Ovary (tissue), 9 donors: Measurements from ENCODE around the gene PYGL. TPM values are rescaled to one million over a fixed set of nuclear protein-coding genes. Genes with fewer than 3 reads are reported as not detected.
"Not testable (repeated sequence)": the region's sequence is repeated elsewhere in the genome, so short reads cannot be mapped to it uniquely, and the experiment has no call there.

ENCODE experiments used
- DNase-seq, 5 donors: peaks; one replicate each; pipeline ENCODE4 v3.0.0-alpha.2; 2019 to 2020
- H3K27ac ChIP-seq, 2 donors: fragments of 200-600 bp; one replicate each; pipeline versions ENCODE4 v1.5.1 to v1.8.0; 2019 to 2022
- H3K27me3 ChIP-seq: fragments of 200-600 bp; one replicate; pipeline ENCODE4 v1.8.0; 2022
- H3K36me3 ChIP-seq: fragments of 200-600 bp; sonication (generic); one replicate; pipeline ENCODE4 v1.5.1; 2019
- H3K4me1 ChIP-seq: one replicate; pipeline ENCODE4 v1.8.1; 2013; ENCODE audit warnings: mild to moderate bottlenecking, moderate library complexity; ENCODE audit not compliant: insufficient read depth
- H3K4me3 ChIP-seq: fragments of 200-600 bp; sonication (generic); one replicate; pipeline ENCODE4 v1.5.1; 2017
- H3K9me3 ChIP-seq, 2 donors: fragments of 200-600 bp in 1 of 2; sonication (generic) in 1 of 2; one replicate each; pipeline versions ENCODE4 v1.5.1 to v1.8.1; 2013 to 2019; ENCODE audit warnings: mild to moderate bottlenecking in 1 of 2, moderate library complexity in 1 of 2
- EP300 ChIP-seq: sonication (generic); formaldehyde crosslinking; IDR thresholded peaks from one replicate; pipeline ENCODE4 v1.6.1; 2017; ENCODE audit warnings: antibody characterized with exemption
- POLR2A ChIP-seq: fragments of 450-650 bp; IDR thresholded peaks from one replicate; pipeline ENCODE4 v1.6.1; 2017; ENCODE audit warnings: antibody characterized with exemption, mild to moderate bottlenecking, moderate library complexity
- WGBS, 3 donors: extraction: QIAGEN DNeasy Blood & Tissue Kit in 1 of 3; methylation state at CpG; one replicate each; pipeline versions ENCODE4 v1.1.5 to v1.1.7; 2013 to 2017; 5-methylcytosine and 5-hydroxymethylcytosine counted together
- intact Hi-C, 4 donors: fragments of 100-400 bp; cut with DNase I; formaldehyde crosslinking; loops; one replicate each; pipeline versions ENCODE4 v1.11.0 to v1.15.1; 2022 to 2023
- polyA plus RNA-seq, 2 donors: library from polyadenylated mRNA; stranded (reverse); fragments of 200-250 nt in 1 of 2; fragments of 350-450 nt in 1 of 2; fragmentation: Illumina TruSeq in 1 of 2; extraction: RNeasy Lipid Tissue Mini Kit (QIAGEN cat#74804) in 1 of 2; gene quantifications; one replicate each; pipeline ENCODE4 v1.2.3, GENCODE V29; 2013 to 2014
- total RNA-seq, 7 donors: library from RNA; depleted of rRNA in 2 of 7; stranded (reverse); fragments of >200 nt in 2 of 7; fragmentation: NEBNext Ultra II Directional in 3 of 7; extraction: Animal tissue kit (Norgen Biotek cat#: 25700) in 3 of 7; gene quantifications; one replicate each; pipeline versions ENCODE4 v1.1.0 to v1.2.4, GENCODE V29; 2016 to 2023
- TF ChIP-seq, protein P1 (sequence below), 3 donors: fragments of 450-650 bp in 2 of 3; fragments of 200-600 bp in 1 of 3; IDR thresholded peaks; one replicate each; pipeline versions ENCODE4 v1.5.1 to v1.8.0; 2016 to 2022; ENCODE audit warnings: antibody characterized with exemption in 3 of 3, mild to moderate bottlenecking in 1 of 3
- donor health status: DM: no; HTN: no; CAD: no; lungs with moderate emphysema.
- donor health status: DM: no; HTN: no; CAD: no.
- donor health status: Bipolar disorder and iron deficiency.
- donor health status: DM: yes; HTN: yes; CAD: no.
- donor health status: DM: no; HTN: no; CAD: no.
- donor health status: DM: yes; HTN: yes; CAD: no.

Gene PYGL
- total and polyA plus RNA-seq, 9 donors = 19.6 to 53.7 (median 32.6) TPM

DNA sequence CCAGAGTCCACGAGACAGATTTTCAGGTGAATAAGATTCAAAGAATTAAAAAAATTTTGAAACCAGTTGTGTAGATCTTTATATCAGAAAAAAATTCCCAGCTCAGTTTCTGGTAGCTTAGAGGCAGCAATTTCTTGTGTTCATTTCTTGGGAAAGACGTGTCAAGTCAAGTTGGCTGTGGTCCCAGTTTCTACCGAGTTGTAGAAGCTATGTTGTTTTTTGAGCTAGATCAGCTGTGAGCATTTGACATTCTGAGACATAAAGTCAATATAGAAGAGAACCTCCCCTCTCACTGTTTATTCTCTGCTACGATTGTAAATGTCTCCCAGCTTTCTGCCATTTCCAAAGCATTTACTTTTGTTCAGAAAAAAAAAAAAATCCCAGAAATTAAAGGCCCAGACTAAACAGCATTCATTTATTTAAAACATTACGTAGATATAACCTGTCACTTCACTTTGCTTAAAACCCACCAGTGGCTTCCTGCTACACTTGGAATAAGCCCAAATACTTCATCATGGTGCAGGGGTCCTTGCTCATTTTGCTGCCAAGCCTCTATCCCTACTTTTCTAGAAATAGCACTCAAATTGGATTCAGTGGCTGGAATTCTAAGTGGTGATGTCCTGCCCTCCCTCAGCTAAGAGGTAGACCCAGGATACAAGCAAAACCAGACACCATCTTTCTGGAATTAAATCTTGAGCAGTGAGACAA lies 20.6 kb upstream of the PYGL start:
- peak in 4 of 5 donors; percentile 33 to 73 (median 69) for DNase-seq
- H3K27ac ChIP-seq = no peak overlapping the region
- 8 to 12% (median 9%) methylated on average over 5 of the region's 5 CpGs for WGBS, 3 donors
- H3K27me3 ChIP-seq = no peaks in the 10 kb centered on the region
- intact Hi-C loops = no loop called here
- H3K4me1 ChIP-seq = peaks cover 2% of the 10 kb centered on the region
- no peaks in the 10 kb centered on the region for H3K36me3 ChIP-seq
- TF ChIP-seq POLR2A = no peak
- TF ChIP-seq, protein P1, sequence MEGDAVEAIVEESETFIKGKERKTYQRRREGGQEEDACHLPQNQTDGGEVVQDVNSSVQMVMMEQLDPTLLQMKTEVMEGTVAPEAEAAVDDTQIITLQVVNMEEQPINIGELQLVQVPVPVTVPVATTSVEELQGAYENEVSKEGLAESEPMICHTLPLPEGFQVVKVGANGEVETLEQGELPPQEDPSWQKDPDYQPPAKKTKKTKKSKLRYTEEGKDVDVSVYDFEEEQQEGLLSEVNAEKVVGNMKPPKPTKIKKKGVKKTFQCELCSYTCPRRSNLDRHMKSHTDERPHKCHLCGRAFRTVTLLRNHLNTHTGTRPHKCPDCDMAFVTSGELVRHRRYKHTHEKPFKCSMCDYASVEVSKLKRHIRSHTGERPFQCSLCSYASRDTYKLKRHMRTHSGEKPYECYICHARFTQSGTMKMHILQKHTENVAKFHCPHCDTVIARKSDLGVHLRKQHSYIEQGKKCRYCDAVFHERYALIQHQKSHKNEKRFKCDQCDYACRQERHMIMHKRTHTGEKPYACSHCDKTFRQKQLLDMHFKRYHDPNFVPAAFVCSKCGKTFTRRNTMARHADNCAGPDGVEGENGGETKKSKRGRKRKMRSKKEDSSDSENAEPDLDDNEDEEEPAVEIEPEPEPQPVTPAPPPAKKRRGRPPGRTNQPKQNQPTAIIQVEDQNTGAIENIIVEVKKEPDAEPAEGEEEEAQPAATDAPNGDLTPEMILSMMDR (IDR thresholded peaks at IDR 0.05) = no peak
- no peak for TF ChIP-seq EP300
- H3K4me3 ChIP-seq = no peak overlapping the region
- H3K9me3 ChIP-seq = no peaks in the 10 kb centered on the region

DNA sequence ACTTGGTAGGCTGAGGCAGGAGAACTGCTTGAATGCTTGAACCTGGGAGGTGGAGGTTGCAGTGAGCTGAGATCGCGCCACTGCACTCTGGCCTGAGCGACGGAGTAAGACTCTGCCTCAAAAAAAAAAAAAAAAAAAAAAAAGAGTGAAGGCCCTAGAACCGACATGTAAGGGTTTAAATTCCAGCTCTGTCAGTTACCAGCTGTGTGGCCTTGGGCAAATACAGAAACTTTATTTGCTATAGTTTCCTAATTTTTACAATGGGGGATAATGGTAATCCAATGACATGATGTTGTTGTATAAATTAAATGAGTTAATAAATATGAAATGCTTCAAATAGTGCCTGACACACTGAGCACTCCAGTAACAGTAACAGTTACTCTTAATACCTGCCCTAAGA lies 19.6 kb upstream of the PYGL start:
- Histone ChIP-seq H3K4me1 (peaks cover 2% of the 10 kb centered on the region), H3K27ac (no peak overlapping the region), H3K36me3 (no peaks in the 10 kb centered on the region), H3K27me3 (no peaks in the 10 kb centered on the region), H3K9me3 (no peaks in the 10 kb centered on the region), H3K4me3 (no peak overlapping the region)
- DNase-seq = no peak
- WGBS, 3 donors = 65 to 82% (median 73%) methylated on average over 5 of the region's 5 CpGs
- intact Hi-C loops = no loop called here
- TF ChIP-seq, protein P1 (IDR thresholded peaks at IDR 0.05) = no peak
- TF ChIP-seq EP300 = no peak
- no peak for TF ChIP-seq POLR2A

DNA sequence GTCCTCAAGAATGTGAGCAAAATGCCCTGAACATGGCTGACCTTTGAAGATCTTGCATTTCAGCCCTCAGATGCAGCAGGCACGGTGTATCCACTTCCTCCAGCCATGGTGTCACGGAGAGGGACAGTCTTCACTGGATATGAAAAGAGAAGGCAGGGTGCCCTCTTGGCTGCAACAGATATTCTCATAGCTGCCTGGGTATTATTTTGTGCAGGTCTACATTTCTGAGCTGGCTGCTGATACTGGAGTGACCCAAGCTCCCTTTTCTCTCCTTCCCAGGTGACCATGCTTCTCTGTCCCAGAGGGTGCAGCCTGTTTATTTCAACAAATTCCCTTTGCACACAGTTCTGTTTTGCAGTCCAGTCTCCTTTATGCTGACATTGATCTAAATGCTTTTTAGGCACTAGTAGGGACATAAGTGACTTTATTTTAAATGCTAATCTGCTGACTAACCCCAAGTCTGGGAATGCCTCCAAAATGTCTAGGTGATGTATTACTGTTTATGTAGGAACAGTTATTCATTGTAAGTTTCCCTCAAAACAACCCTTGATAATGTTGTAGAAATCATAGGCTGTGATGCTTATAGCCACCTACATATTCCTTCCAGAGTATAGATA lies 17.4 kb upstream of the PYGL start:
- 12 to 26% (median 21%) methylated on average over 2 of the region's 2 CpGs for WGBS, 3 donors
- Histone ChIP-seq H3K27me3 (no peaks in the 10 kb centered on the region), H3K9me3 (no peaks in the 10 kb centered on the region), H3K4me1 (peaks cover 2% of the 10 kb centered on the region), H3K4me3 (no peak overlapping the region), H3K36me3 (no peaks in the 10 kb centered on the region), H3K27ac (no peak overlapping the region)
- intact Hi-C loops = no loop called here
- no peak for TF ChIP-seq EP300
- DNase-seq = no peak

DNA sequence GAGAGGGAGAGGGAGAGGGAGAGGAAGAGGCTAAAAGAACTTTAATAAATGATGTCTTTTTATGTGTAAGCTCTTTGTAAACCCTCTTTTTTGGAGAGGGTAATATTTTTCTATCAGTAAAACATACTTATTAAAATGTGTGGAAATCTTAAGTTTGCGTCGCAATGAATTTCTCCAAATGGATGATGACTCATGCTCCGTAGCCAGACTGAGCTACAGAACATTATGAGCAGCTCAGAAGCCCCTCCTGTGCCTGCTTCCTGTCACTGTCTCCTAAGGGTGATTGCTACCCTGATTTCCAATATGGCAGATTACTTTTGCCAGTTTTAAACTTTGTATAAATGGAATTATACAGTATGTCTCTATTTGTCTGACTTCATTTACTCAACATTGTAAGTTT lies 13.0 kb upstream of the PYGL start:
- no peak overlapping the region for H3K4me3 ChIP-seq

DNA sequence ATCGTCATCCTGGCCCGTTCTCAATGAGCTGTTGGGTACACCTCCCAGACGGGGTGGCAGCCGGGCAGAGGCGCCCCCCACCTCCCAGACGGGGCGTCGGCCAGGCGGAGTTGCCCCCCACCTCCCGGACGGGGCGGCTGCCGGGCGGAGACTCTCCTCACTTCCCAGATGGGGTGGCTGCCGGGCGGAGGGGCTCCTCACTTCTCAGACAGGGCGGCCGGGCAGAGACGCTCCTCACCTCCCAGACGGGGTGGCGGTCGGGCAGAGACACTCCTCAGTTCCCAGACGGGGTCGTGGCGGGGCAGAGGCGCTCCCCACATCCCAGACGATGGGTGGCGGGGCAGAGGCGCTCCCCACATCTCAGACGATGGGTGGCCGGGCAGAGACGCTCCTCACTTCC lies 12.1 kb upstream of the PYGL start:
- not testable (repeated sequence) for DNase-seq, H3K36me3 ChIP-seq, H3K27ac ChIP-seq, H3K9me3 ChIP-seq, H3K4me3 ChIP-seq, H3K27me3 ChIP-seq, H3K4me1 ChIP-seq
- intact Hi-C loops = loop anchor here in 2 of 4 donors (10.0 kb wide), 2 partner anchors 258 to 268 kb away; no protein-coding TSS in a partner anchor
- WGBS, 3 donors = 92 to 96% (median 92%) methylated on average over 26 to 32 of the region's 32 CpGs

More for the DNA sequence above, 13.0 kb upstream of the PYGL start:
- Histone ChIP-seq H3K9me3 (no peaks in the 10 kb centered on the region), H3K36me3 (no peaks in the 10 kb centered on the region), H3K4me1 (no peaks in the 10 kb centered on the region), H3K27me3 (no peaks in the 10 kb centered on the region), H3K27ac (no peak overlapping the region)
- TF ChIP-seq POLR2A (no peak), EP300 (no peak)
- TF ChIP-seq, protein P1 (IDR thresholded peaks at IDR 0.05) = no peak
- 62 to 73% (median 65%) methylated on average over 3 of the region's 3 CpGs for WGBS, 3 donors
- no peak for DNase-seq
- intact Hi-C loops = loop anchor here in 2 of 4 donors (10.0 kb wide), 2 partner anchors 258 to 268 kb away; no protein-coding TSS in a partner anchor
